ENCODE results near the gene ABHD10.

Gene ABHD10

GRCh38 chr3:112012205-112012992, 33.6 kb downstream of the ABHD10 start:
- no peak for DNase-seq
- no peak for TF ChIP-seq CTCF (IDR thresholded peaks at IDR 0.05; ENCODE audit: low read length)
- no peak for TF ChIP-seq EZH2 (optimal IDR thresholded peaks at IDR 0.05; ENCODE audit: low read depth, low read length)
- no peak for TF ChIP-seq EZH2phosphoT487 (IDR thresholded peaks at IDR 0.05; ENCODE audit: low read length)
- Histone ChIP-seq H3K4me2 (ENCODE audit: low read depth, low read length) (no peak overlapping the region), H3K9me3 (replicated peaks; ENCODE audit: insufficient read depth, low read length) (no peaks in the 10 kb centered on the region), H3K36me3 (replicated peaks; ENCODE audit: insufficient read depth, low read length) (no peaks in the 10 kb centered on the region), H3K79me2 (ENCODE audit: low read length) (no peaks in the 10 kb centered on the region), H3K4me1 (ENCODE audit: low read length) (peaks cover 5% of the 10 kb centered on the region; the same call in 1 of the 2 replicates), H3K9me2 (replicated peaks; ENCODE audit: insufficient read depth, low read length) (no peaks in the 10 kb centered on the region), H3K27ac (ENCODE audit: low read length) (no peak overlapping the region), H2AFZ (ENCODE audit: low read length) (peak overlapping the region; percentile 71; the same call in 1 of the 2 replicates), H4K20me1 (ENCODE audit: insufficient read depth, low read length) (no peaks in the 10 kb centered on the region), H3K27me3 (replicated peaks; ENCODE audit: insufficient read depth, low read length) (no peaks in the 10 kb centered on the region), H3K4me3 (ENCODE audit: low read length) (no peak overlapping the region), H3K9ac (ENCODE audit: low read length) (no peak overlapping the region), H3F3A (ENCODE audit: insufficient read depth, low read length) (no peaks in the 10 kb centered on the region)

GRCh38 chr3:112013058-112013783, 34.4 kb downstream of the ABHD10 start:
- H3K27ac ChIP-seq (ENCODE audit: low read length) = no peak overlapping the region
- peak; percentile 67 for TF ChIP-seq CTCF (IDR thresholded peaks at IDR 0.05; ENCODE audit: low read length)
- TF ChIP-seq EZH2phosphoT487 (IDR thresholded peaks at IDR 0.05; ENCODE audit: low read length) = no peak
- DNase-seq = peak; percentile 85
- no peaks in the 10 kb centered on the region for H3F3A ChIP-seq (ENCODE audit: insufficient read depth, low read length)
- no peaks in the 10 kb centered on the region for H3K36me3 ChIP-seq (replicated peaks; ENCODE audit: insufficient read depth, low read length)
- H3K9ac ChIP-seq (ENCODE audit: low read length) = no peak overlapping the region
- peak overlapping the region; percentile 64 for H3K4me2 ChIP-seq (ENCODE audit: low read depth, low read length)
- no peaks in the 10 kb centered on the region for H3K27me3 ChIP-seq (replicated peaks; ENCODE audit: insufficient read depth, low read length)
- no peaks in the 10 kb centered on the region for H3K9me2 ChIP-seq (replicated peaks; ENCODE audit: insufficient read depth, low read length)
- peak overlapping the region; percentile 71 for H2AFZ ChIP-seq (ENCODE audit: low read length)
- H3K4me1 ChIP-seq (ENCODE audit: low read length) = peaks cover 5% of the 10 kb centered on the region; the same call in 1 of the 2 replicates
- H3K4me3 ChIP-seq (ENCODE audit: low read length) = no peak overlapping the region
- H3K79me2 ChIP-seq (ENCODE audit: low read length) = no peaks in the 10 kb centered on the region
- H3K9me3 ChIP-seq (replicated peaks; ENCODE audit: insufficient read depth, low read length) = no peaks in the 10 kb centered on the region
- H4K20me1 ChIP-seq (ENCODE audit: insufficient read depth, low read length) = no peaks in the 10 kb centered on the region

- peaks cover 5% of the 10 kb centered on the region; the same call in 1 of the 2 replicates for H3K4me1 ChIP-seq (ENCODE audit: low read length)
- H3K36me3 ChIP-seq (replicated peaks; ENCODE audit: insufficient read depth, low read length) = no peaks in the 10 kb centered on the region
- H3K27me3 ChIP-seq (replicated peaks; ENCODE audit: insufficient read depth, low read length) = no peaks in the 10 kb centered on the region
- no peak for DNase-seq
- H3K9me3 ChIP-seq (replicated peaks; ENCODE audit: insufficient read depth, low read length) = no peaks in the 10 kb centered on the region
- no peak overlapping the region for H3K27ac ChIP-seq (ENCODE audit: low read length)
- H3K79me2 ChIP-seq (ENCODE audit: low read length) = no peaks in the 10 kb centered on the region
- H3K4me3 ChIP-seq (ENCODE audit: low read length) = peak overlapping the region; percentile 28; the same call in 1 of the 2 replicates
- H3F3A ChIP-seq (ENCODE audit: insufficient read depth, low read length) = no peaks in the 10 kb centered on the region
- H2AFZ ChIP-seq (ENCODE audit: low read length) = peak overlapping the region; percentile 71
- TF ChIP-seq CTCF (IDR thresholded peaks at IDR 0.05; ENCODE audit: low read length) (no peak), EZH2 (optimal IDR thresholded peaks at IDR 0.05; ENCODE audit: low read depth, low read length) (no peak), EZH2phosphoT487 (IDR thresholded peaks at IDR 0.05; ENCODE audit: low read length) (no peak)
- no peaks in the 10 kb centered on the region for H3K9me2 ChIP-seq (replicated peaks; ENCODE audit: insufficient read depth, low read length)
- H3K4me2 ChIP-seq (ENCODE audit: low read depth, low read length) = peak overlapping the region; percentile 64
- H3K9ac ChIP-seq (ENCODE audit: low read length) = no peak overlapping the region
- no peaks in the 10 kb centered on the region for H4K20me1 ChIP-seq (ENCODE audit: insufficient read depth, low read length)
These were observed 34.9 kb downstream of the ABHD10 start for GRCh38 chr3:112013784-112014143.
